GM18520 (cell line): Measurements from ENCODE around the gene CRIM1.

Experiments
- ATAC-seq: cut with Tn5 transposase; IDR thresholded peaks from one replicate; pipeline ENCODE4 v1.9.1; 2021; ENCODE audit not compliant: unreplicated experiment

Gene CRIM1

DNA sequence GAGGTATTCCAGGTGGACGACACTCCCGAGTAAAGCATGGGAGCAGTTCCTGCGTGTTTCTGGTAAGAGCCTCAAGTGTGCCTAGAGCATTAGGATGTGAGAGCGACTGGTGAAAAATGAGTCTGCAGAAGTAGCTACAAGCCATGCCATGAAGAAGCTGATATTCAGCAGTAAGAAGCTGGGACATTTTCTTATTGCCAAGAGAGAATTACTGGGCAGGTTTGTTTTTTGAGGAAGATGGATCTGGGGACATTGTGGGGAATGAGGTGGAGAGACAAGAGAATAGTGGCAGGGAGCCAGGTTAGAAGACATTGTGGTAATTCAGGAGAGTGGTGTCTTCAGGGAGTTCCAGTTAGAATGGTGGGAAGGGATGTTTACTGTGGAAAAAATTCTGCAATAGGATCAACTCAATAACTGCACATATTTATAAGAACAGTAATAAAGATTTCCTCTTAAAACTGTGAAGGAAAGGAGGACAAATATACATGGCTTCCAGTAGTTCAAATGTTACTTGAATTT lies 38.2 kb downstream of the CRIM1 start:
- no peak for ATAC-seq

DNA sequence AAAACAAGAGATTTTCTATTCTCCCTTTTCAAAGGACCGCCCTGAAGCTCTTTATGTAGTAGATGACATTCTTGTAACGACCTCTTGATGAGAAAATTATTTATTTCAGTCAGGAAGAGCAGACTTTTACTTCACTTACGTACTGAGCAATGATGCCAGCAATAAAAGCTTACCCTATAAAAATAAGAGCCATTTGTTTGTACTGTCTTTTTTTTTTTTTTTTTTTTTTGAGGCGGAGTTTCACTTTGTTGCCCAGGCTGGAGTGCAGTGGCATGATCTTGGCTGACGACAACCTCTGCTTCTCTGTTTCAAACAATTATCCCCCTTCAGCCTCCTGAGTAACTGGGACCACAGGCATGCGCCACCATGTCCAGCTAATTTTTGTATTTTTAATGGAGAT lies 39.2 kb downstream of the CRIM1 start:
- ATAC-seq: no peak

DNA sequence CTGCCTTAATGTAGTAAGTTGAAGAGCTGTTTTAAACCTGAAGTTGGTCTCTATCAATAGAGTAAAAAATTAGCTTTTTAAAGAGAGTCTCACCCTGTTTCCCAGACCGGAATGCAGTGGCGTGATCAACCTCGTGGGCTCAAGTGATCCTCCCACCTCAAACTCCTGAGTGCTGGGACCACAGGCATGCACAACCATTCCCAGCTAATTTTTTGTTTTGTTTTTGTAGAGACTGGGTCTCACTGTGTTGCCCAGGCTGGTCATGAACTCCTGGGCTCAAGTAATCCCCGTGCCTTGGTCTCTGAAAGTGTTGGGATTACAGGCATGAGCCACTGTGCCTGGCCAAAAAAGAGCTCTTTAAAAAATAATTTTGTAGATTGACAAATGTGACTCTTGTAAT lies 40.3 kb downstream of the CRIM1 start:
- no peak for ATAC-seq

DNA sequence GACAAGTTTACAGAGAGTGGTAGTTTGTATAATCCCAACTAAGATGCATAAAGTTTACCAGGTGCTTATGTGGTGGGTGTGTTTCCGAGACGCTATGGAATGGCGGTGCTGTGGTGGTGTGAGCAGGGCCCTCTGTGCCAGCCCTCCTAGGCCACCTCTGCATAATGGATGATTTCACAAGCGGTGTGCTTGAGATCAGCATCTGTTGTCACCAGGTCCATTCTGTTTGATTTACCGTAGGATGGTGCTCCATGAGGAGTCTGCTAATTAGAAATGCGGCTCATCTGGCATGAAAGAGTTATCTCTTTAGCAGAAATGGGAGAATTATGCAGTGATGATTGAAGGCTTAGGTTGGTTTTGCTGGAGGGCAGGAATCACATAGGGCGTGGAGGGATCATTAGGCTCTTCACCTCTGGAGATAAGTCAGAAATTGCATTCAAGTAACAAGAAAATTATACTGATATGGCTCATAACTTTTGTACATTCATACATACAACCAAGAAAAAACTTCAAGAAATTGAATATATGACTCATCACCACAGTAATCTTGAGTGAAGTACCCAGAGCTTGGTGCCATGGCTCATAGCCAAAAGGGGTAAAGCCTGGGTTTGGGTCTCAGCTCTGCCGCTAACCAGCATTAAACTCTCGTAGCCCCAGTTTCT lies 41.4 kb downstream of the CRIM1 start:
- ATAC-seq: no peak

DNA sequence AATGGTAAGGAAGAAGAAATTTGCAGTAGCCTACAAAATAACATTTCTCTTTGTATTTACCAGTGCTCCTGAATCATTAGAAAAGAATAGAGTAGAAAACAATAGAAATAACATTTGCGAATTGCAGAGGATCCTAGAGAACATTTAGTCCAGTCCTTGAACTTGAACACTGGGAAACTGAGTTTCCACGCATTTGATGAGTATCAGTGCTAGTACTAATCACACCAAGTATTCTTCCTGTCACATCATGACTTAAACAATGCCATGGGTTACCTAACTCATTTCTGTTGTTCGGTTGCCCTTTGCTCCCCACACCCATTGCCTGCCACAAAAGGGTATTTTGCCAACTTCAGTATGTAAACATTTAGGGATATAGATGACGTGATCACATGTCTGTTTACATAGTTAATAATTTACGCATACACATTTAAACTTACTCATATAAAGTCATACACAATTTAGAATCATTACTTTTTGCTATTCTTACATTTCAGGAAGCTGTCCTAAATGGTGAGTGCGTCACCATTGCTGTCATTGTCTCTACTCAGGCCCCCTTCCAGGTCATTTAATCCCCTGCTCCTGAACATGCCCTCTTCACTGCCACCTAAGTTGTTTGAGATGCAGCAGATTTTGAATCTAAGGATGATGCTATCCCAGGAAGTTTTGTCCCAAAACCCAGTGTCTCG lies 42.3 kb downstream of the CRIM1 start:
- ATAC-seq: no peak

DNA sequence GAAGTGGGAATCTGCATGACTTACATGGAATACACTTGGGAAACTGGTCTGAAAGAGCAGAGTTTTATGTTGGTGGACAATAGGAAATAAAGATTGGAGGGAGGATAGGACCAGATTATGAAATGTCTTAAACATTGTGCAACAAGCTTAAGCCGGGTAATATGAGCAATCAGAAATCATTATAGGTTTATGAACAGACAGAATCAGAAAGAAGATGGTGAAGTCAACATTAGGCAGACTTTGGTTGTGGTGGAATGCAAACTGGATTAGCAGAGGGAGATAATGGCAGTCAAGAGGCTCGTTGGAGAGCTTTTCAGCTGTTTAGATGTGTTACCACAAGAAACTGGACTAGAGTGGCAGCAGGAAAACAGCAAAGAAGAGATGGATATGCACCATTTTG lies 43.5 kb downstream of the CRIM1 start:
- ATAC-seq: no peak

DNA sequence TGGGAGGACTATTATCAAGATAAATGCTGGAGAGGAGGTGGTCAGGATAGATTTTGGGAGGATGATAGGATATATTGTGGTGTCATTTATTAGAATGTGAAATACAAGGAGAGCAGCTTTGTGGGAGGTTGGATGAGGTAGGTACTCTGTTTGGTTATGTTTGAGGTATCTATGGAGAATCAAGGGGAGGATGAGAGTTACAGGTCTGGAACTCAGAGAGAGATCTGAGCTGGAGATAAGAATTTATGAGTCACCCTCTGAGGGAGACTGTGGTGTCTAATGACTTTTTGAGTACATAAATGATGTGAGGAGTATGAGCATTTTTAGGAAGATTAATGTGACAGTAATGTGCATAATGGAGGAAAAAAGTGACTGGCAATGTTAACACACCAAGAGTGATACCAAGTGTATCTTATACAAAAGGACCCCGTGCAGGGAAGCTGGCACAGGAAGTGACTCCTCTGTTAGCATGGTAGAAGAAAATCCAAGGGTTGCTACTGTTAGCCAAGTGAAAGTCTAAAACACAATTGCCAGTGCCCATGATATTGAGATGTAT lies 48.2 kb downstream of the CRIM1 start:
- ATAC-seq: no peak

DNA sequence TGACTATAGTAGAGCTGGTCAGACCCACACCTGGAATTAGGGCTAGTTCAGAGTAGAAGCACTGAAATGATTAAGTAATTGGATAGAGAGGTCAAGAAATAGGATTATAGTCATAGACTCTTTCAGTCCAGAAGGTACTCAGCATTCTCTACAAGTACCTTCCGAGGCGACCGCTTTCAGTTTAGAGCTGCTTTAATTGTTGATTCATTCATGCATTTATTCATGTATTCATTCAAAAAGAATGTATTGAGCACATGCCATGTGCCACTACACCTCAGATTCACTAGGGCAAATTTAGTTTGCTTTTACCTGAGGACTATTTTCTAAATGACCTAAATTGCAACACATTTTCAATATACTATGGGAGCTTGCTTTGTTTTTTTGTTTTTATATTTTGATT lies 48.7 kb downstream of the CRIM1 start:
- ATAC-seq: no peak

DNA sequence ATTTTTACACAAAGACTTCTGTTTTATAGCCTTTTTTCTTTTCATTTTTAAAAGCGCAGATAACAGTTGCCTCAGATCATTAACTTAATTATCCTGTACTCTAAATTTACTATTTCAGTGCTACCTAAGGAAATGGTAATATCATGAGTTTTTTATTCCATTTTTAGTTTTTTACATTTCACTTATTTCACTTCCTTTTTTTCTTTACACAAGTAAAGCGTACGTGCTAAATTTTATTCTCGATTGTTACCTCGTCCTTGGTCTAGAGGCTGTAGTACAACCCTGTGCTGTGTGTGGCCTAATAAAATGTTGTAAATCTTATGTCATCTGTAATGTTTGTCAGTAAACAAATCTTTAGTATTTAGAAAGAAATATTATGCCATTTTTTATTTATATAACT lies 49.2 kb downstream of the CRIM1 start:
- ATAC-seq: no peak

DNA sequence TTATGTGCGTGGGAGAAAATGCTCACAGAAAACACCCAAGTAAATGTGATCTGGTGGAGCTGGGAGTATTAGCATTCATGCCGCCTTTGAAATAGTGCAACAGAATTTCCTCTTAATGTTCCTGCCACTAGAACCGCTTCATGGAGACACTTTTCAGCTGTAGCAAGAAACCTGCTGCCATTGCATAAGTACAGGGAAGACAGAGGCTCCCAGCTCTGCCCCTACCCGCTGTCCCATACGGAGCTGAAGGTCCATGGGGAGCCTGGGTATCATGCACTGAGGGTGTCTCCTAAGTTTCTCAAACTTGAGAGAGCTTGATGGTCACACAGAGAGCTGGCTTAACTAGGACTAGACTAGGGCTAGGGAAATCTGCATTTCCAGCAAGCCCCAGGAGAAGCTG lies 49.6 kb downstream of the CRIM1 start:
- ATAC-seq: no peak

DNA sequence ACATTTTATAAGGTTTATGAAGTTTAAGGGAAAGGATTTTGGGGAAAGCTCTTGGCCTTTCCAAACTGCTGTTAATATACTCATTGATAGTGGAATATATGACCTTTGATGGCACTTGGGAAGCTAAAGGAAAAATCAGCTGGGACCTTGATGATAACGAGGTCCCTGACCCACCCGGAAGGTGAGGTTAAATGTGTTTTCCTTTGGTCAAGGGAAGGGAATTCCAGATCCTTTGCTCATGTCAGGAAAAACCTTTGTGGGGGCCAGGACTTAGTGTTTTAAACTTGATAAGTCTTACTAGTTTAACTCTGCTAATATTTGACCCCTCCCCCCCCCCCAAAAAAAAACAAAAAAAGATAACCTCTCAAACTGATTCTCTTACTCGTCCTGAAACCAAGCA lies 50.7 kb downstream of the CRIM1 start:
- ATAC-seq: no peak

DNA sequence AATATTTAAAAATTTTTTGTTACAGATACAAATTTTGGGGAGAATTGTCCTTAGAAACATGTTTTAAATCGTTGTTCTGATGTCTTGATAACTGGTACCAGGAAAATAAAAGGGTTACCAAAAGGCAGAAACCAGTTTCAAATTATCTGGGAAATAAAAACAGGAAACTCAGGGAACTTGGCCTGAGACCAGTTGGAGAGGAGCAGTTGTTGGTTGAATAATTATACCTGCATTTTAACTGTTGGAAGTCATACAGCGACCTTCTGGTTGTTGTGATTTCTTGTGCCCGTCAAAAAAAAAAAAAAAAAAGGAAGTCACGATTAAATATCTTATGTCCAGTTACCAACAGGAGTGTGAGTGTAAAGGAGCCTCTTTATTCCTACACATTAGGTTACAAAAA lies 51.8 kb downstream of the CRIM1 start:
- no peak for ATAC-seq

DNA sequence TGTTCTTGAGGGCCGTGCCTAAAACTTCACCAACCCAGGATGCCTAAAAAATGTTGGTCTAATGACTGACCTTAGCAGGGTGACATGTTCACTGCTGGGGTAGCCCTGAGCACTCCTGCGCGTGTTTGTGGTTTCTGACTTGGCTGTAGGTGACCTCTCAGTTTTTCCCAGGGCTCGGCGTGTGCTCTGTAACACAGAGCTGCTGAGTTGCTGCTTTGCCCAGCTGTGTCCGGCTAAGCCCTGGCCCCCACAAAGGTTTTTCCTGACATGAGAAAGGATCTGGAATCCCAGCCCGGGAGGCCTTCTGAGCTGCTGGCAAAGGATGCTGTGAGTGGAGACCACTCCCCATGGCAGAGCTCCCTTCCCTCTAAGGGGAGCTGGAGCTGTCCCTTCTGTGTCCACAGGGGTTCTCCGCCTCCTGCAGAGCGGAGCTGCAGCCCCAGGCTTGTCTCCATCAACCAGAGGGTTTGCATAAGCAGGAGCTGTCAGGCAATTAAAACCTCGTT lies 52.7 kb downstream of the CRIM1 start:
- no peak for ATAC-seq

DNA sequence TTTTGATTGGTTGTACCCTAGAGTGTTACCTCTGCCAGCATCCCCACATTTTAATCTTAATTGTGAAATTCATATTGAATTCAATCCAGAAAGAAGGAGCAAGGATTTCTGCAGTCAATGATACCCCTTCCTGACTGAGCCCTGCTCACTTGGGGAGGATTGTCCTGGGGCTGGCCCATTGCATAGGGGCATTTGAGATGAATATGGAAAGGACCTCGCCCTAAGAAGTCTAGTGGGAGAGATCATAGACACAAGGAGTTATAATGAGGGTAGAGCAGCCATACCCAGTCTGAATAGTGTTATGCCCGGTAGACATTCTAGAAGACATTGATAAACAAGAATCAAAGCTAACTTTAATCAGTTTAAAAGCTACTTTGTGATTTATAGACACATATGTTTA lies 53.8 kb downstream of the CRIM1 start:
- no peak for ATAC-seq

DNA sequence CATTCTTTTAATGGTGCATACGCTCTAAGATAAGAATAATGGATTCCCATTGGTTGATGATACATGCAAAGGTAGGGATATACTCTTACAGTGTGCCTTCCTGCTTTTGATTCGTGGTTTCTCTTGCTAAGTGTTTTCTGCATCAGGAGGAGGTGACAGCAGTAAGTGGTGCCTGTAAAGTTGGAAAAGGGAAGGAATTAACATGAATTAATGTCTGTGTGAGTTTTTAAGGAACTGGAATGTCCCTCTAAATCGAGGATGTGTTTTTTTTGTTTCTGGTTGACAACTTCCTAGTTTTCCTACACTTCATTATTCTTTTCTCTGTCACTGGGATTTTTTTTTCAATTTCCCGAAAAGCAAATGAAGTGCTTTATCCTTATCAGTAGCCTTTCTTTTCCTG lies 54.4 kb downstream of the CRIM1 start:
- no peak for ATAC-seq

DNA sequence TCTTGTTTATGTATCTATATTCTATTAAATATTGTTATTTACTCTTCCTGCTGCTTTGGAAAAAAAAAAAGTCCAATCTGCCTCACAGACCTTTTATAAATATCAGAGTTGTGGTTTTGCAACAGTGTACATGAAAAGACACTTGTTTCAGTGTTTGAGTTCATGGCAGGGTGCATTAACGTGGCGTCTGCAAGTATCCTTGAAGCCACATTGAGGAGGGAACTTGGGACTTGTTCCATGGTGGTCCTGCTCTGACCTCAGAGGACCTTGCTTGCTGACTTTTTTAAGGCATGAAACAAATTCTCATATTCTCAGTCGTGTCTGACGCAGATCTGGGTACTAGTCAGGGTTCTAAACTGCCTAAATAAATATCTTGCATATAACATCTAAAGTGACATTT lies 55.1 kb downstream of the CRIM1 start:
- ATAC-seq: no peak

DNA sequence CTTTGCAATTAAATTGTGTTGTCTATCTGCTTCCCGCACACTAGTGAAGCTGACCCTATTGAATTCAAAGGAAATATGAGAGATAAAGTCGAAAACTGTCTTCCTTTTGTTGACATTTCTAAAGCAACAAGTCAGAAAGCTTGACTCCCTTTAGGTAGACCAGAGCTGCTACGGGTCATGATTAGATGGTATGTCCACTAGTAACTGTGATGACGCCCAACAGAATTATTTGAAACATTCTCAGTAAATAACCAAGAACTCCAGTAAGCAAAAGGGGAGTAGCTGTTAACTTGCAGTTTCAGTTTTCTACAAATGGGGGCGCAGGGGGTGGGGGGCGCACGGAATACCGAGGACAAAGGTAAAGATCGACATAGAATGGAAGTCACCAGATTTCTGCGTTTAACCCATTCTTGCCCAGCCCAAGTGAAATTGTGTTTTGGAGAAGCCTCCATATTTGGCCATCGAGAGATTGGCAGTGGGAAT lies 56.4 kb downstream of the CRIM1 start:
- ATAC-seq: no peak

DNA sequence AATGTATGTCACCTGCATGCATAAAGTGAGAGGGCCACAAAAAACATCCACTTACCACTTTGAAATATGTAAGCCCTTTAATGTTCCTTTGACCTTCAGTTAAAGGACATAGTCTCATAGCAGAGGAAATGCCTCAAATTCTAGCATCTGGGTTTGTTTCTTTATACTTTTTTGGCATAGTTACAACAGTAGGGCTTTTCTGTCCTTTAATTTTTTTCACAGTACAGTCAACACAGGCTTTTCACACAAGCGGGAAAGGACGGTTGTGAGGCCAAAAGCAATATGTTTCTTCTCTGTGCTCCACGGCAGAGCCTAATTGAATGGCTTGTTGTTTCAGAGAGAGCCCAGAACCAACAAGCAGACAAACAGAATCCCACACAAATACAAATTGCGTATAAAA lies 57.6 kb downstream of the CRIM1 start:
- ATAC-seq: no peak

DNA sequence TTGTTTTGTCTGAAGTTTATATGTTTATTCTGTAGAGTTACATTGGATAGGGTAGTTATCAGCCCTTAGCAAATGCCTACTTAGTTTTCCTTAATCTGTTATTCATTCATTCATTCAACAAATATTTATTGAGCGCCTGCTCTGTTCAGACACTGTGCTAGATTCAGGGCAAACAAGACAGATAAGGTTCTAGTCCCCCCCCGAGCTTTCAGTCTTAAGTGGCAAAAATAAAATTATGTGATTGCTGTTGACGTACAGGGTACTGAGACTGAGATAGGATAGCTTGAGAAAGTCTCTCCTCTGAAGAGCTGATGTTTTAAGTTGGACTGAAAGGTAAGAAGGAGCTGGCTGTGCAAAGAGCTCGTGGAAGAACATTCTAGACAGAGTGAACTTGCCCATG lies 58.7 kb downstream of the CRIM1 start:
- no peak for ATAC-seq

DNA sequence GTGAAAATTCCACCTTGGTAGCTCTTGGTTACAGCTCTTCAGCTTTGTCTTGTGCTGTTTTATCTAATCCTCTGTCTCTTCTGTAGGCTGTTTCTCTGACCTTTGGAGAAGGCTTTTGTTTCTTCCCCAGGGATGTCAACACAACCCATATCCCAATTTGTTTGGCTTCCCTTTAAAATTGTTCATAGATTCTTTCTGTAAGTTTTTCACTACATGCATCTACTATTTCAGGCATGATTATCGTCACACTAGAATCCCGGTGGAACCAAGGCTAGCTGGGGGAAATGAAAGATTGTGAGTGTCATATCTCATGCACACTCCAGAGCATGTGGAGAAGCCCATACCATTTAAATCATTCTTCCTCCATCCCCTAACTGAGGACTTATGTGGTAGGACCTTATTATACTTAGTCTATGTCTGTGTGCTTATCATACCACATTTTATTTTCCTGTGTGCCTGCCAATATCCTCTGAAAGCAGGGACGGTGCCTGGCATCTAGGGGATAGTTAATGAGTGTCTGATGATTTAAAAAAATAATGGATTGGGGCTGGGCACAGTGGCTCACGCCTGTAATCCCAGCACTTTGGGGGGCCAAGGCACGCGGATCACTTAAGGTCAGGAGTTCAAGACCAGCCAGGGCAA lies 59.9 kb downstream of the CRIM1 start:
- no peak for ATAC-seq

DNA sequence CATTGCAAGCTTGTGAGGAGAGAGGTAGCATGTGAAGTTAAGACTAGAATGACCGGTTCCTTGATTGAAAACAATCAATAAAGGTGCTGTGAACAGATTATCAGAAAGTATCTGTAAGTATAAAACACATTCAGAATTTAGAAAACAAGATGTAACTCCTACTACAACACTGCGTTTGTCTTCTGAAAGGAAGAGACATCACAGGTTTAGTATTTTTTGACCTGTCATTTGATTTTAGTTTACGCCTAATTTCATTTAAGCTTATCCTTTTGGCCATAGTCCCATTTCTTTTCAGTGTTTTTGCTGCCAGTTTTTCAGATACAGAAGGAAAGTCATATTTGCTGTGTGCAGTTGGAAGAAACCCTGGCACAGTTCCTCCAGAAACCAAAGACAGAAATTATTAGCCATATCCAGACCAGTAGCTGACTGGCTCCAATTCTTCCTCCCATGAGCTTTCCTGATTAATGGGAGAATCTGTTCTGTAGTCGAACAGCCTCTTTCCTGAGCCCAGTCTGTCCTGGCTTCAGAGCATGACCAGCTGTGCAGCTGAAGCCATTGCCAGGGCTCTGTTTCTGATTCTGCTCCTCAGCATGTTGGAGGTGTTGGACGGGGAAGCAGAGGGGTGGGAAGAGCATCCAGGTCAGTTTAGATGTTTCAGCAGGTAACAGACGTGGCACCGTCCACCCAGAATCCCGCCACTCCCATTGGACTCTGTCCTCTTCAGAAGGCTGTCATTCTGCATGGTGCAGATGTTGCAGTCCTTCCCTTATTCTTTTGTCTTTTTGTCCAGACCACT lies 61.0 kb downstream of the CRIM1 start:
- no peak for ATAC-seq
